ENCODE results near the gene APOE.
"Not testable (repeated sequence)": the region's sequence is repeated elsewhere in the genome, so short reads cannot be mapped to it uniquely, and the experiment has no call there.

Gene APOE

GRCh38 chr19:44912854-44913253, 7.3 kb downstream of the APOE start:
- no peak for ATAC-seq
- TF ChIP-seq TOX (CRISPR knock-in tag; IDR thresholded peaks at IDR 0.05; ENCODE audit: borderline replicate concordance) (no peak), POU6F1 (CRISPR knock-in tag; IDR thresholded peaks at IDR 0.05; ENCODE audit: borderline replicate concordance, low read depth) (no peak), OSR1 (CRISPR knock-in tag; IDR thresholded peaks at IDR 0.05) (no peak), GLIS3 (CRISPR knock-in tag; IDR thresholded peaks at IDR 0.05) (no peak), ISL1 (CRISPR knock-in tag; IDR thresholded peaks at IDR 0.05) (no peak), RARB (CRISPR knock-in tag; IDR thresholded peaks at IDR 0.05) (no peak), TSHZ2 (CRISPR knock-in tag; IDR thresholded peaks at IDR 0.05) (no peak), ZNF565 (CRISPR knock-in tag; conservative IDR thresholded peaks at IDR 0.05; ENCODE audit: low read depth) (no peak), TCF4 (CRISPR knock-in tag; IDR thresholded peaks at IDR 0.05; ENCODE audit: borderline replicate concordance) (no peak), CREB5 (CRISPR knock-in tag; IDR thresholded peaks at IDR 0.05; ENCODE audit: low read depth) (no peak), ESRRG (CRISPR knock-in tag; IDR thresholded peaks at IDR 0.05) (no peak), ZC3H10 (CRISPR knock-in tag; IDR thresholded peaks at IDR 0.05) (no peak), ZNF70 (CRISPR knock-in tag; IDR thresholded peaks at IDR 0.05) (no peak), SNAI2 (CRISPR knock-in tag; IDR thresholded peaks at IDR 0.05) (no peak)

GRCh38 chr19:44913512-44914432, 8.2 kb downstream of the APOE start:
- ATAC-seq = not testable (repeated sequence)

- peak; percentile 94 for ATAC-seq
Measured at GRCh38 chr19:44914433-44915206, 9.0 kb downstream of the APOE start, which contains the start of gene APOC1. Gene APOC1, plus strand, starts transcription at chr19:44914608. Its CDS starts 284 bp downstream, at chr19:44914892.

- ATAC-seq = no peak
- TF ChIP-seq ISL1 (CRISPR knock-in tag; IDR thresholded peaks at IDR 0.05) = no peak
- no peak for TF ChIP-seq SNAI2 (CRISPR knock-in tag; IDR thresholded peaks at IDR 0.05)
- no peak for TF ChIP-seq OSR1 (CRISPR knock-in tag; IDR thresholded peaks at IDR 0.05)
- TF ChIP-seq RARB (CRISPR knock-in tag; IDR thresholded peaks at IDR 0.05) = no peak
- no peak for TF ChIP-seq CREB5 (CRISPR knock-in tag; IDR thresholded peaks at IDR 0.05; ENCODE audit: low read depth)
- TF ChIP-seq PATZ1 (CRISPR knock-in tag; IDR thresholded peaks at IDR 0.05; ENCODE audit: borderline replicate concordance) = no peak
- TF ChIP-seq ZFP3 (CRISPR knock-in tag; IDR thresholded peaks at IDR 0.05) = no peak
- no peak for TF ChIP-seq TSHZ2 (CRISPR knock-in tag; IDR thresholded peaks at IDR 0.05)
- no peak for TF ChIP-seq TOX (CRISPR knock-in tag; IDR thresholded peaks at IDR 0.05; ENCODE audit: borderline replicate concordance)
- no peak for TF ChIP-seq PPARA (CRISPR knock-in tag; IDR thresholded peaks at IDR 0.05; ENCODE audit: borderline replicate concordance)
- TF ChIP-seq POU6F1 (CRISPR knock-in tag; IDR thresholded peaks at IDR 0.05; ENCODE audit: borderline replicate concordance, low read depth) = no peak
- no peak for TF ChIP-seq ZNF565 (CRISPR knock-in tag; conservative IDR thresholded peaks at IDR 0.05; ENCODE audit: low read depth)
- no peak for TF ChIP-seq TCF4 (CRISPR knock-in tag; IDR thresholded peaks at IDR 0.05; ENCODE audit: borderline replicate concordance)
Measured at GRCh38 chr19:44924243-44924725, 18.7 kb downstream of the APOE start.
